Inflammatory macrophage treated with lipopolysaccharide for 1 hour (primary cell): Measurements from ENCODE around the gene PRUNE1.

Experiments used
- DNase-seq, 2 donors: peaks; one replicate each; pipeline ENCODE4 v3.0.0-alpha.2; 2020 to 2022

The PRUNE1 gene

GRCh38 chr1:151051356-151052009 is 43.2 kb downstream of the PRUNE1 start:
- no peak for DNase-seq

GRCh38 chr1:151054971-151055547 is 46.8 kb downstream of the PRUNE1 start:
- no peak for DNase-seq

- no peak for DNase-seq
These were observed 47.3 kb downstream of the PRUNE1 start for GRCh38 chr1:151055581-151055980.

GRCh38 chr1:151056149-151056548 is 47.9 kb downstream of the PRUNE1 start:
- DNase-seq, result no peak

- no peak for DNase-seq
These were observed 50.4 kb downstream of the PRUNE1 start for GRCh38 chr1:151058692-151059091.

GRCh38 chr1:151059109-151060006 is 51.1 kb downstream of the PRUNE1 start, which contains the start of gene CDC42SE1:
Gene CDC42SE1 (minus strand): TSS chr1:151059622. CDS start chr1:151055730, 3,892 bp downstream.
- peak; percentile 85 to 86 for DNase-seq

GRCh38 chr1:151060007-151060656 is 51.9 kb downstream of the PRUNE1 start, which contains the start of gene MLLT11:
Gene MLLT11 (plus strand): TSS chr1:151060397. CDS start chr1:151067225, 6,828 bp downstream.
- peak in 1 of 2 donors; percentile 23 for DNase-seq

- no peak for DNase-seq
These were observed 52.6 kb downstream of the PRUNE1 start for GRCh38 chr1:151060657-151061421.

GRCh38 chr1:151061704-151062103 is 53.5 kb downstream of the PRUNE1 start:
- DNase-seq, result no peak

GRCh38 chr1:151062741-151063371 is 54.6 kb downstream of the PRUNE1 start:
- peak in 1 of 2 donors; percentile 67 for DNase-seq

GRCh38 chr1:151065089-151065645 is 56.9 kb downstream of the PRUNE1 start:
- DNase-seq, result no peak

- DNase-seq, result no peak
These were observed 58.9 kb downstream of the PRUNE1 start for GRCh38 chr1:151067185-151067584.

- DNase-seq, result no peak
These were observed 60.8 kb downstream of the PRUNE1 start for GRCh38 chr1:151069103-151069486.

- DNase-seq, result peak; percentile 68 to 90
These were observed 62.4 kb downstream of the PRUNE1 start, which contains the start of gene GABPB2 for GRCh38 chr1:151070474-151071276. Gene GABPB2 (plus strand): TSS chr1:151070761. CDS start chr1:151088190, 17,429 bp downstream.

- no peak for DNase-seq
These were observed 64.0 kb downstream of the PRUNE1 start for GRCh38 chr1:151072224-151072623.
